ENCODE results near the gene SSUH2.

SSUH2 gene

DNA sequence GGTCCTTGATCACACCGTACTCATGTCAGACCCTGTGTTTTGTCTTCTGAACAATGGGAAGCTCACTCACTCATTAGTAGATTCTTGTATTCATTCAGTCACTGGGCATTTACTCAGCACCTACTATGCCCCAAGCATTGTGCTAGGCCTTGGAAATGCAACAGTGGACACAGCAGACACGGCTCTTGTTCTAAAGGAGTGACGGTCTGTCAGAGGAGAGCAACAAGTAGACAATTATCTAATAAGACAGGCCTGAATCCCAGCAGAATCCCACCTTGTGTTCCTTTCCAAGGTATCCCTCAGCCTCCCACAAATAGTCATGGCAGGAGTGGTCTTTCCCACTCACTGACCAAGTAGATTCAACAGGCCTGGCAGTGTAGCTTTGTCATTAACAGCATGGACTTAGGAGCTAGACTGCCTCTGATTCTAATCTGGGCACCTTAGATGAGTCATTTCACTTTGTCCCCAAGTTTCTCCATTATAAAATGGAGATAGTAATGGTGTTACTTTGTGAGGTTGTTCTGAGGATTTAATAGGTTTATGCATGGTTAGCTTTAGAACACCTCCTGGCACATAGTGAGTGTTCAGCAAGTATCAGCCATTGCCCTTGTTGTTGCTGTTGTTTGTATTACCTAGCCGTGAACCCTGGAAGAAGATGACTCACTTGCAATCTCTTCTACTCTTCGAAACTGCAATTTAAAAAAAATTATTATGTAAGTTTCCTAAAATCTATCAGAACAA is 69.1 kb downstream of the SSUH2 start:
- Mint-ChIP-seq H3K4me3 (no peak overlapping the region), H3K4me1 (peaks cover 11% of the 10 kb centered on the region), H3K36me3 (no peaks in the 10 kb centered on the region), H3K9me3 (no peaks in the 10 kb centered on the region), H3K27ac (no peak overlapping the region)
- DNase-seq (ENCODE audit: low spot score in 2 of 2) = no peak
- ATAC-seq = no peak

DNA sequence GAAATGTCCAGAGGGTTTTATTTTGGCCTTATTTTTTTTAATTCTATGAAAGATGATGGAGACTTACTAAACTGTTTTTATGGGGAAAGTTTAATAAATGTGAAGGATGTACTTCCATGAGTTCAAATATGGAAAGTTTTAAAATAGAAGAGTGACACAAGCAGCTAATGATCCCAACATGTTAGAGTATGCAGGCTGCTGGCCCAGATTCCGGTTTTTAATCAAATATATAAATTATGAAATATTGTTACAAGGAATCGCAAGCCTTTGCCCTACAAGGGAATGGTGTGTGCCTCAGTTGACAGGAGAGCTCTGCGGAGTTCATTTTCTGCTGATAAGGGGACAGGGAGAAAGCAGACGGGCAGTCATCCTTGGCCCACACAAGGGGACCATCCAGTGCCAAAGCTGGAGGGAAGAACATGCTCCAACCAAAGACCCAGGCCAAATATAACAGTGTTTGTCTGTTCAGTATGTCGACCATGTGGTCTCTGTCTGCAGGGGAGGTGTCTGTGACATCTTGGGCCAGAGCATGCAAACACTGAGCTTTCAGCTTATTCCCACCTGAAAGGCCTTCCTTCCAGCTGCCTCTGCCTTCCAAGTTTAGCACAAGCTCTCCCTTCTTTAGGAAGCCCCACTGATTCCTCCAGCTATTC is 69.8 kb downstream of the SSUH2 start:
- peaks cover 2% of the 10 kb centered on the region for H3K36me3 Mint-ChIP-seq
- no peak overlapping the region for H3K27ac Mint-ChIP-seq
- no peak for ATAC-seq
- H3K9me3 Mint-ChIP-seq = peaks cover 3% of the 10 kb centered on the region
- H3K4me1 Mint-ChIP-seq = peaks cover 15% of the 10 kb centered on the region
- no peak for DNase-seq (ENCODE audit: low spot score in 2 of 2)
- no peak overlapping the region for H3K4me3 Mint-ChIP-seq

DNA sequence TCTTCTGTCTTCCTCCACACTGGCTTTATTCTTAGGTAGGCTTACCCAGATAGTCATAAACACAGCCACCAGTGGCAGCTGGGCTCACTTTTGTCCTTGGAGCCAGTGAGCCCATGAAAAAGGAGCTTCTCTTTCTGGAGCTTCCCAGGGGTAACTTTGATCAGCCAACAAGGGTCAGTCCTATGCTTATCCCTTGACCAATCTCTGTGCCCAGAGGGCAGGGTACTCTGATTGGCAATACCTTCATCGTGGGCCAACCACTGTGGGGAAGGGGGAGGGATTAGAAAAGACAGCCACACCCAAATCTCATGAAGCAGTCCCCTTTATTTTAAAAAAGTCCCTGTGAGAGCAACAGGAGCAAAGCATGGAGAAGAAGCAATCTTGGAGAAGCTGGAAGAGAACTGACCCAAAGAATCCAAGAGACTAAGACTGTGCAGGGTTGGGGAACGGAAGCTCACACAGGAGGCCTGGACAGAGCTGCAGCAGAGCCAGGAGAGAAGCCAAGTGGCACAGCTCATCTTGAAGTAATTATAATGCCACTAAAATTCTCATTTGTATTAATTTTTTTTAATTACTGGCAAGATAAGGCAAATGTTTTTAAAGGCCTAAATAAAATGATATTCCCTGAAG is 70.4 kb downstream of the SSUH2 start:
- H3K4me3 Mint-ChIP-seq = no peak overlapping the region
- ATAC-seq = no peak
- peaks cover 5% of the 10 kb centered on the region for H3K36me3 Mint-ChIP-seq
- no peak overlapping the region for H3K27ac Mint-ChIP-seq
- H3K9me3 Mint-ChIP-seq = peaks cover 4% of the 10 kb centered on the region
- DNase-seq (ENCODE audit: low spot score in 2 of 2) = no peak
- H3K4me1 Mint-ChIP-seq = peaks cover 15% of the 10 kb centered on the region

DNA sequence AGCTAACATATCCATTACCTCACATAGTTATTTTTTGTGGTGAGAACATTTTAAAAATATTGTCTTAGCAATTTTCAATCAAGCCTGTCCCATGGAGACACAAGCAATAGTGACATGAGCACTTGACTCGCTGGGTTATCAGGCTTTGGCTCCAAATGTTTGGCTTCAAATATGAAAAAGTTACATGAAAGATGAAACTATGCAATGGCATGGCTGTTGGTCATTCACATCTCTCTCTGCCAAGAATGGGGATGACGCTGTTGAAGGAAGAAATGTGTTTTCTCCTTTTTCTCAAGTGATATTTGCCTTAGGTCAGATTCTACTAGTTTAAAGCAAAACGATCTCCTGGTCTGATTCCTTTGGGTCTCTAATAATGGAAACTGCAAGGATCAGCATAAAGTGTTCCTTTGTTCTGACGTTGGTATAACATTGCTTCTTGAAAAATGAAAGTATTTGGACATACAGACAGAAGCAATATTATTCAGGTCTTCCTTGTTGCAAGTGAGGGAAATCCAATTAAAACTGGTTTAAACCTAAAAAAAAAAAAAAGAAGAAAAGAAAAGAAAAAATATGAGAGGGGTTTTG is 71.2 kb downstream of the SSUH2 start:
- Mint-ChIP-seq H3K4me3 (no peak overlapping the region), H3K9me3 (peaks cover 4% of the 10 kb centered on the region), H3K27ac (no peak overlapping the region), H3K36me3 (peaks cover 5% of the 10 kb centered on the region), H3K4me1 (peaks cover 15% of the 10 kb centered on the region)
- DNase-seq (ENCODE audit: low spot score in 2 of 2) (no peak), ATAC-seq (no peak)

DNA sequence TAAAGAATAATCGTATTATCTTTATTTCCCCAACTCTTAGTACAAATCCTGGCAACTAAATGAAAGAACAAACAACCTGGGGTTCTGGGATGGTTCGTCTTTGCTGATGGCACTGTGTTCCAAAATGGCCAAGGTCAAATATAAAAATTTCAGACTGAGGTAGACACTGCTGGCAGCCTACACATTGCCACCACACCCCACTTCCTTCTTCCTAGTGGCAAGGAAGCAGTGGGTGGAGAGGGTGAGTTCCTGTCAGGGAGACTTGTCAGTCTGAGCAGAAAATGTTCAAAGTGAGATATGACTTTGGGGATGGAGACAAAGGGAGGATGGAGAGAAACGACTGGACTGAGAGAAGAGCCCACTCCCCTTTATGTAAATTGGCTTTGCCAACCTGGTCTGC is 73.3 kb downstream of the SSUH2 start:
- Mint-ChIP-seq H3K27ac (no peak overlapping the region), H3K36me3 (peaks cover 5% of the 10 kb centered on the region), H3K4me3 (no peak overlapping the region), H3K9me3 (peaks cover 4% of the 10 kb centered on the region), H3K4me1 (peaks cover 15% of the 10 kb centered on the region)
- DNase-seq (ENCODE audit: low spot score in 2 of 2) (no peak), ATAC-seq (peak; percentile 50)
